Testis (tissue), 3 donors: ENCODE measurements around the gene RPN2. TPM values are rescaled to one million over a fixed set of nuclear protein-coding genes. Genes with fewer than 3 reads are reported as not detected.

Experiments used
- DNase-seq: peaks from one replicate; pipeline ENCODE4 v3.0.0-alpha.2; 2019
- H3K27ac ChIP-seq, 2 donors: fragments of 200-600 bp; sonication (generic); one replicate each; pipeline ENCODE4 v1.5.1; 2019
- H3K27me3 ChIP-seq: fragments of 200-600 bp; sonication (generic); one replicate; pipeline ENCODE4 v1.5.1; 2019
- H3K36me3 ChIP-seq: fragments of 200-600 bp; sonication (generic); one replicate; pipeline ENCODE4 v1.5.1; 2017; ENCODE audit warnings: low read depth; ENCODE audit errors: missing control alignments
- H3K4me1 ChIP-seq: fragments of 200-600 bp; sonication (generic); one replicate; pipeline ENCODE4 v1.5.1; 2019
- H3K4me3 ChIP-seq, 2 donors: fragments of 200-600 bp; sonication (generic); one replicate each; pipeline ENCODE4 v1.5.1; 2017 to 2019
- H3K9me3 ChIP-seq: fragments of 200-600 bp; sonication (generic); one replicate; pipeline ENCODE4 v1.5.1; 2017
- CTCF ChIP-seq, 3 experiments: fragments of 450-650 bp in 2 of 3; fragments of 200-600 bp in 1 of 3; sonication (generic) in 1 of 3; IDR thresholded peaks; one replicate each; pipeline ENCODE4 v1.5.1; 2016 to 2019; ENCODE audit warnings: antibody characterized with exemption in 3 of 3, mild to moderate bottlenecking in 2 of 3, moderate library complexity in 1 of 3
- POLR2A ChIP-seq: fragments of 450-650 bp; IDR thresholded peaks from one replicate; pipeline ENCODE4 v1.6.1; 2017; ENCODE audit warnings: antibody characterized with exemption, mild to moderate bottlenecking, moderate library complexity
- WGBS, 2 donors: methylation state at CpG; one replicate each; pipeline ENCODE4 v1.1.5; 2018; 5-methylcytosine and 5-hydroxymethylcytosine counted together
- intact Hi-C: fragments of 100-400 bp; cut with DNase I; formaldehyde crosslinking; loops from one replicate; pipeline ENCODE4 v1.15.1; 2023; ENCODE audit warnings: low total_unique reads
- polyA plus RNA-seq: library from polyadenylated mRNA; stranded (reverse); fragments of 350-450 nt; fragmentation: Illumina TruSeq; extraction: RNeasy Lipid Tissue Mini Kit (QIAGEN cat#74804); gene quantifications from one replicate; pipeline ENCODE4 v1.2.3, GENCODE V29; 2014; ENCODE audit warnings: low read depth, low replicate concordance; ENCODE audit not compliant: insufficient read depth
- total RNA-seq, 2 donors: library from RNA; depleted of rRNA; stranded (reverse); fragments of >200 nt; gene quantifications; one replicate each; pipeline ENCODE4 v1.2.3, GENCODE V29; 2016

Gene RPN2
- total and polyA plus RNA-seq, 3 donors from 2014 or later, result 200 to 284 (median 235) TPM

GRCh38 chr20:37246736-37247135 is 67.6 kb downstream of the RPN2 start:
- intact Hi-C loops, result no loop called here
- Histone ChIP-seq H3K36me3 (no peaks in the 10 kb centered on the region), H3K9me3 (no peaks in the 10 kb centered on the region), H3K4me1 (no peaks in the 10 kb centered on the region), H3K27me3 (no peaks in the 10 kb centered on the region), H3K27ac (no peak overlapping the region), H3K4me3 (no peak overlapping the region)
- 92 to 97% methylated on average over 5 of the region's 5 CpGs for WGBS, 2 donors
- no peak for TF ChIP-seq POLR2A
- no peak for TF ChIP-seq CTCF (IDR thresholded peaks at IDR 0.05)
- DNase-seq, result no peak

GRCh38 chr20:37247547-37247946 is 68.4 kb downstream of the RPN2 start:
- no peak for TF ChIP-seq POLR2A
- TF ChIP-seq CTCF (IDR thresholded peaks at IDR 0.05), result no peak
- no peak for DNase-seq
- Histone ChIP-seq H3K4me3 (no peak overlapping the region), H3K36me3 (no peaks in the 10 kb centered on the region), H3K27ac (no peak overlapping the region), H3K4me1 (no peaks in the 10 kb centered on the region), H3K9me3 (no peaks in the 10 kb centered on the region), H3K27me3 (no peaks in the 10 kb centered on the region)
- intact Hi-C loops, result no loop called here
- WGBS, 2 donors, result 77 to 83% methylated on average over 1 of the region's 1 CpG

GRCh38 chr20:37249304-37249703 is 70.2 kb downstream of the RPN2 start:
- Histone ChIP-seq H3K27me3 (no peaks in the 10 kb centered on the region), H3K36me3 (no peaks in the 10 kb centered on the region)

GRCh38 chr20:37251825-37252477 is 72.8 kb downstream of the RPN2 start:
- H3K36me3 ChIP-seq, result no peaks in the 10 kb centered on the region
- no peaks in the 10 kb centered on the region for H3K9me3 ChIP-seq
- H3K27me3 ChIP-seq, result no peaks in the 10 kb centered on the region
- 78 to 85% methylated on average over 12 to 15 of the region's 15 CpGs for WGBS, 2 donors
- no peak overlapping the region for H3K4me3 ChIP-seq
- H3K27ac ChIP-seq, result no peak overlapping the region
- TF ChIP-seq POLR2A, result no peak
- no peak for TF ChIP-seq CTCF (IDR thresholded peaks at IDR 0.05)
- no peak for DNase-seq
- intact Hi-C loops, result no loop called here
- H3K4me1 ChIP-seq, result no peaks in the 10 kb centered on the region

More at GRCh38 chr20:37249304-37249703, 70.2 kb downstream of the RPN2 start:
- Histone ChIP-seq H3K4me3 (no peak overlapping the region), H3K27ac (no peak overlapping the region), H3K9me3 (no peaks in the 10 kb centered on the region), H3K4me1 (no peaks in the 10 kb centered on the region)
- 91 to 95% methylated on average over 2 of the region's 2 CpGs for WGBS, 2 donors
- DNase-seq, result no peak
- intact Hi-C loops, result no loop called here
- TF ChIP-seq CTCF (IDR thresholded peaks at IDR 0.05) (no peak), POLR2A (no peak)

GRCh38 chr20:37253087-37253486 is 74.0 kb downstream of the RPN2 start:
- WGBS, 2 donors, result 92 to 94% methylated on average over 12 of the region's 12 CpGs
- no peak overlapping the region for H3K4me3 ChIP-seq
- no peak for DNase-seq
- H3K9me3 ChIP-seq, result no peaks in the 10 kb centered on the region
- no peaks in the 10 kb centered on the region for H3K27me3 ChIP-seq
- no peaks in the 10 kb centered on the region for H3K4me1 ChIP-seq
- H3K36me3 ChIP-seq, result no peaks in the 10 kb centered on the region
- TF ChIP-seq POLR2A (no peak), CTCF (IDR thresholded peaks at IDR 0.05) (no peak)
- no peak overlapping the region for H3K27ac ChIP-seq
- intact Hi-C loops, result no loop called here
